Suprapubic skin (tissue), 4 donors: Measurements from ENCODE around the gene GNA12. TPM values are rescaled to one million over a fixed set of nuclear protein-coding genes. Genes with fewer than 3 reads are reported as not detected.
A peak's percentile ranks its signal among the peaks of the same experiment; 100 is the strongest.
"Not testable (repeated sequence)": the region's sequence is repeated elsewhere in the genome, so short reads cannot be mapped to it uniquely, and the experiment has no call there.

Source experiments
- DNase-seq, 2 donors: peaks; one replicate each; pipeline ENCODE4 v3.0.0-alpha.2; 2019; ENCODE audit warnings: low spot score in 2 of 2
- H3K27ac ChIP-seq: fragments of 200-600 bp; sonication (generic); one replicate; pipeline ENCODE4 v1.5.1; 2019
- H3K27me3 ChIP-seq: fragments of 200-600 bp; sonication (generic); one replicate; pipeline ENCODE4 v1.5.1; 2019
- H3K36me3 ChIP-seq: fragments of 200-600 bp; sonication (generic); one replicate; pipeline ENCODE4 v1.5.1; 2019
- H3K4me1 ChIP-seq: fragments of 200-600 bp; sonication (generic); one replicate; pipeline ENCODE4 v1.5.1; 2019
- H3K4me3 ChIP-seq: fragments of 200-600 bp; sonication (generic); one replicate; pipeline ENCODE4 v1.5.1; 2019; ENCODE audit warnings: mild to moderate bottlenecking
- H3K9me3 ChIP-seq: fragments of 200-600 bp; sonication (generic); one replicate; pipeline ENCODE4 v1.5.1; 2019
- CTCF ChIP-seq, 2 donors: fragments of 200-600 bp in 1 of 2; fragments of 450-650 bp in 1 of 2; sonication (generic) in 1 of 2; IDR thresholded peaks; one replicate each; pipeline ENCODE4 v1.5.1; 2016 to 2019; ENCODE audit warnings: antibody characterized with exemption in 2 of 2, mild to moderate bottlenecking in 1 of 2, moderate library complexity in 1 of 2
- EP300 ChIP-seq: sonication (generic); formaldehyde crosslinking; IDR thresholded peaks from one replicate; pipeline ENCODE4 v1.6.1; 2017; ENCODE audit warnings: antibody characterized with exemption
- POLR2A ChIP-seq, 2 donors: fragments of 450-650 bp; IDR thresholded peaks; one replicate each; pipeline ENCODE4 v1.6.1; 2017; ENCODE audit warnings: antibody characterized with exemption in 2 of 2, mild to moderate bottlenecking in 2 of 2, moderate library complexity in 2 of 2
- POLR2AphosphoS5 ChIP-seq, 3 donors: sonication (generic); formaldehyde crosslinking; IDR thresholded peaks; one replicate each; pipeline ENCODE4 v1.6.1; 2017; ENCODE audit warnings: antibody characterized with exemption in 3 of 3
- WGBS: methylation state at CpG from one replicate; pipeline ENCODE4 v1.1.5; 2018; 5-methylcytosine and 5-hydroxymethylcytosine counted together
- total RNA-seq, 4 donors: library from RNA; depleted of rRNA; stranded (reverse); fragments of >200 nt; gene quantifications; one replicate each; pipeline ENCODE4 v1.1.0, GENCODE V29; 2016

GNA12 gene
- total RNA-seq, 4 donors from 2014 or later: 9.7 to 15.0 (median 13.3) TPM

GRCh38 chr7:2753148-2753547 lies 91.0 kb downstream of the GNA12 start:
- no peak for DNase-seq
- Histone ChIP-seq H3K4me3 (no peak overlapping the region), H3K27me3 (no peaks in the 10 kb centered on the region), H3K4me1 (peaks cover 19% of the 10 kb centered on the region), H3K9me3 (no peaks in the 10 kb centered on the region), H3K27ac (no peak overlapping the region), H3K36me3 (no peaks in the 10 kb centered on the region)
- WGBS: 94% methylated on average over 3 of the region's 3 CpGs
- TF ChIP-seq CTCF (IDR thresholded peaks at IDR 0.05) (no peak), POLR2AphosphoS5 (IDR thresholded peaks at IDR 0.05) (no peak), POLR2A (IDR thresholded peaks at IDR 0.05) (no peak), EP300 (no peak)

GRCh38 chr7:2751086-2751485 lies 93.0 kb downstream of the GNA12 start:
- DNase-seq: no peak
- Histone ChIP-seq H3K27ac (no peak overlapping the region), H3K9me3 (no peaks in the 10 kb centered on the region), H3K36me3 (no peaks in the 10 kb centered on the region), H3K4me1 (peaks cover 3% of the 10 kb centered on the region), H3K27me3 (no peaks in the 10 kb centered on the region), H3K4me3 (no peak overlapping the region)
- 72% methylated on average over 5 of the region's 5 CpGs for WGBS
- TF ChIP-seq POLR2A (IDR thresholded peaks at IDR 0.05): no peak
- TF ChIP-seq CTCF (IDR thresholded peaks at IDR 0.05): no peak

GRCh38 chr7:2750004-2750407 lies 94.1 kb downstream of the GNA12 start:
- Histone ChIP-seq H3K27me3 (no peaks in the 10 kb centered on the region), H3K4me3 (no peak overlapping the region), H3K9me3 (no peaks in the 10 kb centered on the region), H3K36me3 (no peaks in the 10 kb centered on the region), H3K27ac (no peak overlapping the region), H3K4me1 (peaks cover 3% of the 10 kb centered on the region)
- TF ChIP-seq POLR2AphosphoS5 (IDR thresholded peaks at IDR 0.05) (no peak), EP300 (no peak), CTCF (IDR thresholded peaks at IDR 0.05) (no peak), POLR2A (IDR thresholded peaks at IDR 0.05) (no peak)
- no peak for DNase-seq
- 98% methylated on average over 5 of the region's 5 CpGs for WGBS

GRCh38 chr7:2748684-2749083 lies 95.4 kb downstream of the GNA12 start:
- not testable (repeated sequence) for DNase-seq, H3K27ac ChIP-seq, H3K36me3 ChIP-seq, H3K4me3 ChIP-seq, H3K27me3 ChIP-seq, H3K4me1 ChIP-seq, H3K9me3 ChIP-seq

GRCh38 chr7:2743523-2744185 lies 100.5 kb downstream of the GNA12 start:
- not testable (repeated sequence) for H3K27me3 ChIP-seq, DNase-seq, H3K36me3 ChIP-seq, H3K4me1 ChIP-seq, H3K4me3 ChIP-seq, H3K27ac ChIP-seq, H3K9me3 ChIP-seq
- 90% methylated on average over 19 of the region's 20 CpGs for WGBS

- Histone ChIP-seq H3K27me3 (no peaks in the 10 kb centered on the region), H3K27ac (no peak overlapping the region), H3K9me3 (no peaks in the 10 kb centered on the region), H3K4me1 (peaks cover 17% of the 10 kb centered on the region), H3K36me3 (no peaks in the 10 kb centered on the region), H3K4me3 (no peak overlapping the region)
- TF ChIP-seq POLR2AphosphoS5 (IDR thresholded peaks at IDR 0.05): no peak
- TF ChIP-seq POLR2A (IDR thresholded peaks at IDR 0.05): no peak
- no peak for TF ChIP-seq EP300
- TF ChIP-seq CTCF (IDR thresholded peaks at IDR 0.05): no peak
- 94% methylated on average over 19 of the region's 19 CpGs for WGBS
- DNase-seq: peak in 1 of 2 donors; percentile 49
These were observed 105.2 kb downstream of the GNA12 start for GRCh38 chr7:2738766-2739549.
